Common myeloid progenitor, CD34-positive (primary cell): Measurements from ENCODE around the gene DOHH.
"Not testable (repeated sequence)": the region's sequence is repeated elsewhere in the genome, so short reads cannot be mapped to it uniquely, and the experiment has no call there.

Experiments used
- CTCF ChIA-PET: fragments of 350-600 bp; sonication (Branson Sonifier 250); formaldehyde crosslinking; loops from one replicate; lab custom pipeline; 2021; ENCODE audit warnings: antibody characterized with exemption; lab: Charles Lee
- POLR2A ChIA-PET: fragments of 350-600 bp; sonication (Branson Sonifier 250); formaldehyde crosslinking; loops from one replicate; lab custom pipeline; 2021; ENCODE audit warnings: antibody characterized with exemption; lab: Charles Lee
- DNase-seq, 3 donors: peaks; one replicate each; pipeline versions ENCODE4 v3.0.0 to v3.0.0-alpha.2; 2013
- H3K27ac ChIP-seq, 2 experiments: 1 replicate in 1 of 2; 2 replicates in 1 of 2; pipeline ENCODE4 v1.7.0; 2013; ENCODE audit warnings: inconsistent platforms in 2 of 2, low read length in 2 of 2, mild to moderate bottlenecking in 2 of 2, low read depth in 1 of 2, moderate library complexity in 1 of 2; ENCODE audit not compliant: severe bottlenecking in 2 of 2, insufficient read depth in 1 of 2, poor library complexity in 1 of 2
- H3K27me3 ChIP-seq, 5 experiments: replicated peaks in 2 of 5; 1 replicate in 3 of 5; 2 replicates in 2 of 5; pipeline versions ENCODE4 v1.6.1 to v1.7.0; 2013; ENCODE audit warnings: low read length in 4 of 5, mild to moderate bottlenecking in 2 of 5, moderate library complexity in 2 of 5, inconsistent platforms in 1 of 5; ENCODE audit not compliant: insufficient read depth in 5 of 5, control insufficient read depth in 4 of 5
- H3K36me3 ChIP-seq, 4 experiments: 1 replicate in 2 of 4; 2 replicates in 2 of 4; pipeline versions ENCODE4 v1.6.1 to v1.7.0; 2013; ENCODE audit warnings: low read length in 3 of 4, control low read depth in 1 of 4, mild to moderate bottlenecking in 1 of 4; ENCODE audit not compliant: control insufficient read depth in 4 of 4, insufficient read depth in 4 of 4
- H3K4me1 ChIP-seq, 4 experiments: 1 replicate in 3 of 4; 2 replicates in 1 of 4; pipeline versions ENCODE4 v1.6.1 to v1.7.1; 2013; ENCODE audit warnings: low read length in 3 of 4, mild to moderate bottlenecking in 3 of 4, control low read depth in 1 of 4, inconsistent platforms in 1 of 4, moderate library complexity in 1 of 4; ENCODE audit not compliant: control insufficient read depth in 4 of 4, insufficient read depth in 4 of 4; ENCODE audit errors: control extremely low read depth in 1 of 4
- H3K4me3 ChIP-seq, 7 experiments: 1 replicate in 4 of 7; 2 replicates in 3 of 7; pipeline versions ENCODE4 v1.5.1 to v1.7.0; 2013; ENCODE audit warnings: mild to moderate bottlenecking in 7 of 7, low read length in 6 of 7, moderate library complexity in 6 of 7, inconsistent platforms in 2 of 7, low read depth in 2 of 7, control low read depth in 1 of 7; ENCODE audit not compliant: insufficient read depth in 4 of 7, control insufficient read depth in 1 of 7; ENCODE audit errors: extremely low read depth in 1 of 7
- H3K9me3 ChIP-seq, 5 experiments: 1 replicate in 4 of 5; 2 replicates in 1 of 5; pipeline versions ENCODE4 v1.6.1 to v1.7.1; 2013; ENCODE audit warnings: low read length in 4 of 5, mild to moderate bottlenecking in 2 of 5, inconsistent platforms in 1 of 5, low read depth in 1 of 5, moderate library complexity in 1 of 5; ENCODE audit not compliant: control insufficient read depth in 4 of 5, insufficient read depth in 2 of 5; ENCODE audit errors: control extremely low read depth in 1 of 5
- WGBS: methylation state at CpG from one replicate; pipeline ENCODE4 v1.1.5; 2013; ENCODE audit not compliant: insufficient coverage; 5-methylcytosine and 5-hydroxymethylcytosine counted together

DOHH gene

DNA sequence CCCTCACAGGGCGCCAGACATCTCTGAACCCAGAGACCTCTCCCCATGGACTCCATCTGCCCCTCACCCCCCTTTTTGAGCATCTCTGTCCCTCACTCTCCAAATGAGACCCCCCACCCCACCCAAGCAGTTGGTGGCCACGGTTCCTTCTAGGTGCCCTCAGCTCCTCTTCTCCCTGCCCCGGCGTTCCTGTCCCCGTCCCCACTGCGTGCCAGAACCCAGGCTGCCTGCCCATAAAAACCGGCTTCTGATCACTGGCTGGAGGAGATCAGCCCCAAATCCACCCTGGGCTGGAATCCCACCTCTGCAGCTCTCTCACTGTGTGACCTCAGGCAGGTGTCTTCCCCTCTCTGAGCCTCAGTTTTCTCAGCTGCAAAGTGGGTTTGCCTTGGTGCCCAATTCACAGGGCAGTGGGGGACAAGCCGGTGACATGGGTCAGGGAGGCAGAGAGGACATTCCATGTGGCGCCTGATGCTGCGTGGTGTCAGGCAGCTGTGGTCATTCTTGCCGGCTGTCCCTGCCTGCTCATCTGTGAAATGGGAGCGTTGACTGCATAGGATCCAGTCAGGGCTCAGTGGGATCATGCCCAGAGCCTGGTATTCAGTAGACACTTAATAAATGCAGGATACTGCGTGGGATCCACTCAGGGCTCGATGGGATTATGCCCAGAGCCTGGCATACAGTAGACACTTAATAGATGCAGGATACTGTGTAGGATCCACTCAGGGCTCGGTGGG, 45.6 kb downstream of the DOHH start:
- ChIA-PET CTCF (no interaction called here), POLR2A (no interaction called here)
- H3K9me3 ChIP-seq: no peaks in the 10 kb centered on the region
- H3K27me3 ChIP-seq: no peaks in the 10 kb centered on the region
- no peak overlapping the region for H3K27ac ChIP-seq
- WGBS: 97% methylated on average over 15 of the region's 15 CpGs
- peaks cover 9 to 86% (median 43%) of the 10 kb centered on the region in 4 experiments for H3K36me3 ChIP-seq
- DNase-seq: no peak
- H3K4me1 ChIP-seq: peaks cover 0 to 11% (median 6%) of the 10 kb centered on the region in 4 experiments
- no peak overlapping the region for H3K4me3 ChIP-seq

DNA sequence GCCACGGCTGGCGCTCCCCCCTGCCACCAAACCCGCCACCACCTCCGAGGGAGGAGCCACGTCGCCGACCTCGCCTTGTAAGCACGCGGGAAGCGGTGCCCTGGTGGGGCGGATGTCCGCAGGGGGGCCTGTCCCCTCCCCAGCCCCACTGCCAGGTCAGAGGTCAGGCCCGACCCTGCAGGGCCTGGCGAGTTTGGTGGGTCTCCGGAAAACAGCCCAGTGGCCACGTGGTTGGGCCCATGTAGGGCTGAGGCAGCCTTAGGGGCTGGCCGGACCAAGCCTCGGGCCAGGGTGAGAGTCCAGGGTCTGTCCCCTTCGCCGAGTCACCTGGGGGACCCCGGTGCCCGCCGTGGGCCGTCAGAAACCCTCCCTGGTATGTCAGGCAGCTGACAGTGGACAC, 46.6 kb downstream of the DOHH start:
- peaks cover 0 to 2% (median under 1%) of the 10 kb centered on the region in 4 experiments for H3K4me1 ChIP-seq
- no peak for DNase-seq
- WGBS: 97% methylated on average over 23 of the region's 25 CpGs
- no peaks in the 10 kb centered on the region for H3K9me3 ChIP-seq
- H3K36me3 ChIP-seq: peaks cover 12 to 83% (median 47%) of the 10 kb centered on the region in 4 experiments
- ChIA-PET POLR2A (interaction anchor here (0.6 kb wide), 1 partner anchor 24 kb away, joined by 3 read pairs; no protein-coding TSS in a partner anchor), CTCF (no interaction called here)
- no peak overlapping the region for H3K4me3 ChIP-seq
- no peaks in the 10 kb centered on the region for H3K27me3 ChIP-seq
- H3K27ac ChIP-seq: no peak overlapping the region

DNA sequence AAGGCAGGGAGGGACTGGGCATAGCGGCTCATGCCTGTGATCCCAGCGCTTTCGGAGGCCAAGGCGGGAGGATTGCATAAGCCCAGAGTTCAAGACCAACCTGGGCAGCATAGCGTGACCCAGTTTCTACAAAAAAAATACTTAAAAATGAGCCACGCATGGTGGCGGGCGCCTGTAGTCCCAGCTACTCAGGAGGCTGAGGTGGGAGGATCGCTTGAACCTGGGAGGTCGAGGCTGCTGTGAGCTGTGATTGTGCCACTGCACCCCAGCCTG, 47.6 kb downstream of the DOHH start:
- H3K9me3 ChIP-seq, POLR2A ChIA-PET, H3K27me3 ChIP-seq, DNase-seq, H3K27ac ChIP-seq, H3K4me3 ChIP-seq, H3K4me1 ChIP-seq: not testable (repeated sequence)
- peaks cover 12 to 80% (median 49%) of the 10 kb centered on the region in 4 experiments for H3K36me3 ChIP-seq
- 100% methylated on average over 9 of the region's 10 CpGs for WGBS
- CTCF ChIA-PET: interaction anchor here (0.6 kb wide), 1 partner anchor 385 kb away, joined by 3 read pairs; no protein-coding TSS in a partner anchor

- no peak overlapping the region for H3K27ac ChIP-seq
- H3K4me1 ChIP-seq: no peaks in the 10 kb centered on the region
- H3K9me3 ChIP-seq: no peaks in the 10 kb centered on the region
- ChIA-PET POLR2A (no interaction called here), CTCF (interaction anchor here (0.6 kb wide), 1 partner anchor 384 kb away, joined by 3 read pairs; no protein-coding TSS in a partner anchor)
- H3K4me3 ChIP-seq: no peak overlapping the region
- H3K36me3 ChIP-seq: peaks cover 12 to 76% (median 47%) of the 10 kb centered on the region in 4 experiments
- H3K27me3 ChIP-seq: no peaks in the 10 kb centered on the region
- WGBS: 99% methylated on average over 32 of the region's 38 CpGs
- DNase-seq: no peak
These were observed 48.1 kb downstream of the DOHH start for GRCh38 chr19:3452171-3452941.

- Histone ChIP-seq H3K36me3 (peaks cover 12 to 71% (median 43%) of the 10 kb centered on the region in 4 experiments), H3K9me3 (no peaks in the 10 kb centered on the region)
- 90% methylated on average over 2 of the region's 10 CpGs for WGBS
These were observed 49.0 kb downstream of the DOHH start for GRCh38 chr19:3451451-3451866.

DNA sequence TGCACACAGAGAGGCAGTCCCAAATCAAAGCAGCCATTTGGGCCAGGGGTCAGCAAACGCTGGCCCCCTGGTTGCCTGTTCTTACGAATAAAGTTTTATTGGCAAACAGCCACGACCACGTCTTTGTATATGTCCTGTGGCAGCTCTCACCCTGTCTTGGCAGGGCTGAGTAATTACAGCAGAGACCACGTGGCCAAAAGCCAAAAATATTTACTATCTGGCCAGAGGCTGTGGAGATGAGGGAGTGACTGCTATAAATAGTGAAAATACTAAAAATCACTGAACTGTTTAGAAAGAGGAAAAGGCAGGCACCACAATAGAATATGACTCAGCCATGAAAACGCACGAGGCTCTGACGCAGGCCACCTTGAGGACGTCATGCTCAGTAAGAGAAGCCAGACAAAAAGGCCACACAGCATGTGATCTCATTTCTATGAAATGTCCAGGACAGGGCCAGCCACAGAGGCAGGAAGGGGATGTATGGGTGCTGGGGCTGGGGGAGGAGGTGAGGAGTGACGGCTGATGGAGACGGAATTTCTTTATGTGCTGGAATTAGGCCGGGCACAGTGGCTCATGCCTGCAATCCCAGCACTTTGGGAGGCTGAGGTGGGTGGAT, 49.6 kb downstream of the DOHH start:
- Histone ChIP-seq H3K4me3 (no peak overlapping the region), H3K9me3 (no peaks in the 10 kb centered on the region), H3K27ac (no peak overlapping the region), H3K27me3 (no peaks in the 10 kb centered on the region), H3K36me3 (peaks cover 12 to 71% (median 45%) of the 10 kb centered on the region in 4 experiments), H3K4me1 (no peaks in the 10 kb centered on the region)
- 82% methylated on average over 10 of the region's 12 CpGs for WGBS
- POLR2A ChIA-PET: no interaction called here
- DNase-seq: peak in 1 of 3 donors; percentile 18
- CTCF ChIA-PET: interaction anchor here (1.2 kb wide), 1 partner anchor 19 kb away, joined by 5 read pairs; no protein-coding TSS in a partner anchor

More at GRCh38 chr19:3451451-3451866, 49.0 kb downstream of the DOHH start:
- no peak for DNase-seq
- ChIA-PET CTCF (interaction anchor here (1.2 kb wide), 1 partner anchor 18 kb away, joined by 5 read pairs; no protein-coding TSS in a partner anchor), POLR2A (no interaction called here)
- no peaks in the 10 kb centered on the region for H3K4me1 ChIP-seq
- no peaks in the 10 kb centered on the region for H3K27me3 ChIP-seq
- H3K27ac ChIP-seq: no peak overlapping the region
- no peak overlapping the region for H3K4me3 ChIP-seq
